Activated effector memory CD4-positive, alpha-beta T cell treated with anti-CD3 and anti-CD28 coated beads, Interleukin-2, amount 50 U/mL, for 16 hours (primary cell): Measurements from ENCODE around the gene TPRG1.
A peak's percentile ranks its signal among the peaks of the same experiment; 100 is the strongest.

Experiments
- DNase-seq: peaks from one replicate; pipeline ENCODE4 v3.0.0-alpha.2; 2020

The TPRG1 gene

GRCh38 chr3:189233225-189233858, 61.6 kb downstream of the TPRG1 start:
- DNase-seq = no peak

GRCh38 chr3:189235214-189235613, 63.4 kb downstream of the TPRG1 start:
- DNase-seq = no peak

- DNase-seq = no peak
Measured at GRCh38 chr3:189236352-189236751, 64.6 kb downstream of the TPRG1 start.

DNA sequence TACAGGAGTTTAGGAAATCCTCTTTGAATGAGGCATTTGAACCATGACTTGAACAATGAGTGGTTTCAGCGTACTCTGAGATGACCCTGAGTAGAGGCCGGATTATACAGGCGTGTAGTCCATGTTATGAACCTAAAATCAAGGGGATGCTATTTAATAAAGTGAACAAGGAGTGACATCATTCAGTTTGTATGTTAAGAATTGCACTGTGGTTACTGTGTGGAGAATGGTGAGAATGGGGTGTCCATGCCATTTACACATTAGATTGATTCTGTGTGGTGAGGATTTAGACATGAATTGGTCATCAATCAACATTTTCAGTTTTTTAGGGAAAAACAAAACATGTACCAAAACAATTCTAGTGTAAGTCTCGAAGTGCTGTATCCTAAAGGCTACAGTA, 65.8 kb downstream of the TPRG1 start:
- DNase-seq = no peak

- no peak for DNase-seq
Measured at GRCh38 chr3:189238071-189238470, 66.3 kb downstream of the TPRG1 start.

GRCh38 chr3:189239616-189240015, 67.8 kb downstream of the TPRG1 start:
- no peak for DNase-seq

DNA sequence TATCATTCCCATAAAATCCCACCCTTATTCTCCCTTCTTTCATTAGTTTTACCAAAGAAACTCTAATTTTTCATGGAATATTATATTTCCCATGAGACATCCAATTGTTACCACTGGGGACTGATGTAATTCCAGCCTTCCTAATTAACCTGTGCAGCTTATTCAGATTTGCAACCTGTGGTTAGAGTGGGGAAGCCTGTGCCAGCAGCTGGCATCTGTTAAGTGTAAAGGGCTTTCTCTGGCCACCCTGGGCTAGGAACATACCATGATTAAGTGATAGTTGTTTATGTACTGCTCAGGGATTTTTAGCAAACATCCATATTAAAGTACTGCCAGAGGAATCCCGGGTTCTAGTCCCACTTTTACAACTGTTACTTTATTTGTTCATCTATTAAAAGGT, 78.2 kb downstream of the TPRG1 start:
- no peak for DNase-seq

GRCh38 chr3:189258261-189258660, 86.5 kb downstream of the TPRG1 start:
- DNase-seq = no peak

- DNase-seq = no peak
Measured at GRCh38 chr3:189260556-189261493, 89.1 kb downstream of the TPRG1 start.

- no peak for DNase-seq
Measured at GRCh38 chr3:189262746-189263145, 91.0 kb downstream of the TPRG1 start.

- DNase-seq = no peak
Measured at GRCh38 chr3:189267981-189268613, 96.3 kb downstream of the TPRG1 start.

GRCh38 chr3:189269365-189269764, 97.6 kb downstream of the TPRG1 start:
- no peak for DNase-seq

- peak; percentile 66 for DNase-seq
Measured at GRCh38 chr3:189270248-189270832, 98.6 kb downstream of the TPRG1 start.

- DNase-seq = no peak
Measured at GRCh38 chr3:189272500-189273119, 100.8 kb downstream of the TPRG1 start.

GRCh38 chr3:189273736-189274135, 102.0 kb downstream of the TPRG1 start:
- DNase-seq = no peak

DNA sequence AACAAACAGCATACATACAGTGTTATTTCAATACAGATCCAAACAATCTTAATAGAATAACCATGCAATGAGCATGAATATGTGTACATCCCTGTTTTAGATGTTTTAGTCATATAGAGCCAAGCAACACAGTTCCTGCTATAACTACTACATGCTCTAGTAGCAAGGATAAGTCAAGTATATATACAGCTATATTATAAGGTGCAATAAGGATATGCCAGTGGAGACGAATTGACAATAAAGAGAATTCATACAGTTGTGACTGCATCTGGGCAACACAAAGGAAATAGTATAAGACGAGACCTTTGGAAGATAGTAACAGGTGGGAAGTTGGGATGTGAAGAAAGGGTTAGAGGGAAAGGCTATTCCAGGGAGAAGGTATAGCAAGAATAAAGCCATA, 103.4 kb downstream of the TPRG1 start:
- no peak for DNase-seq

DNA sequence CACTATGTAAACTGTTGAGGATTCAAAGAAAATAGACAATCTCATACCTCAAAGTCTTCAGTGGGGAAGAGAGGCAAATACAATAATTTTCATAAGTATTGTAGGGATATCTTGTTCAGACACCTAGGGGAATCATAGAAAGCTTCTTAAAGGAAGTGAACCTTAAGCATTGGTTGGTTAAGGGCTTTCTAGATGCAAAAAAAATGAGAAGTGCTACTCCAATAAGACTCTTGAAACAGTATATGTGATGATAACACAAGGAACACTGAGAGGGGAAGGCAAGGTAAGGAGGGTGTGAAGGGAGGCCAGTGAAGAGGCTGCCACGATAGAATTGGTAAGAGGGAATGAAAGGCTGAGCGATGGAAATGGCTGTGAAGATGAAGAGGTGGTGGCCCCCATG, 104.1 kb downstream of the TPRG1 start:
- no peak for DNase-seq

DNA sequence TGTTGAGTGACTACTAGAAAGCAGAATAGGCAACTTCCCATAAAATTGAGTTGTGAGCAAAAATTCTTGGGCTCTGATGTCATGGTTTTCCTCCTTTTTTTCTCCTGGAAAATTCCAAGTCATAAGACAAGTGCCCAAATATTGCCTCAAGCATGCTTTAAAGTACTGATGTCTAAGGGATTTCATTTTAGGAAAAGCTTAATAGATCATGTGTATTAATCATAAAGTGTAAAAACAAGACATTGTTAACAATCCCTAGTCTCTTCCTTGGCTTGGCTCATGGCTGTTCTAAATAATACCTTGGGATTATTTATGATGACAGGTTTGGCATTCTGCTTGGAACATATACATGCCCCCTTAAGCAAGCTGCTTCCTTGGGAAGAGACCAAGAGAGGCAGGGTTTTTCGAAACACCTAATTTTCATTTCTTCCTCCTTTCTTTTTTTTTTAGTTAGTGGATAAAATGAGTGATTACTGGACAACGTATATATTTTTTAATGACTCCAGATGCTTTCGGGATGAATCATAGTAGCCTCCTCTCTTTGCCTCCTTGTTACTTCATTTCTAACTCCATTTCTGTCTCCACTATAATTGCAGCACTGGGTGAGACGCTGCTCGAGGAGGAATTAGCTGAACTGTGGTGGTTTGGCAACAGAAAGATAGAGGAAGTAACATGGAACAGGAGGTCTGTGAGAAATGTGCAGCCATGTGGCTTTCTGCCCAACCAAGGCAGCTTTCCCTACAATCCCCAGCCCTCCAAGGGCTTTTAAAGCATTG, 104.9 kb downstream of the TPRG1 start:
- DNase-seq = no peak

- DNase-seq = no peak
Measured at GRCh38 chr3:189277711-189278110, 105.9 kb downstream of the TPRG1 start.

DNA sequence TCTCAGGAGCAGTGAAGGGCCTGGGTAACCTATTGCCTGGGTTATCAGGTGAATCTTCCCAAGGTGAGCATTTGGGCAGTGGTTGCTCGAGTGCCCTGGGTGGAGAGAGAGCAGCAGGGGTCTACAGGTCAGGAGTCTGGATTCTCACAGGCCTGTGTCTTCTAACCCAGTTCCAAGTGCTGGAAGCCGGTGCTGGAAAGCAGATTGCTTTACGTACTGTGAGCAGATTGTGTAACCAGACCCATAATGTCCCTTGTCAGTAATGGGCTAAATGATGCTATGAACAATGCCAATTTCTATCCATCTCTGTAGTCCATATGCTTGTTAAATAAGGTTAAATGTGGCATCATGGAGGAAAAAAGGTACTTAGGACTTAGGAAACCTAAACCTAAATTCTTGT, 106.5 kb downstream of the TPRG1 start:
- DNase-seq = no peak

- DNase-seq = no peak
Measured at GRCh38 chr3:189282189-189282588, 110.4 kb downstream of the TPRG1 start.

DNA sequence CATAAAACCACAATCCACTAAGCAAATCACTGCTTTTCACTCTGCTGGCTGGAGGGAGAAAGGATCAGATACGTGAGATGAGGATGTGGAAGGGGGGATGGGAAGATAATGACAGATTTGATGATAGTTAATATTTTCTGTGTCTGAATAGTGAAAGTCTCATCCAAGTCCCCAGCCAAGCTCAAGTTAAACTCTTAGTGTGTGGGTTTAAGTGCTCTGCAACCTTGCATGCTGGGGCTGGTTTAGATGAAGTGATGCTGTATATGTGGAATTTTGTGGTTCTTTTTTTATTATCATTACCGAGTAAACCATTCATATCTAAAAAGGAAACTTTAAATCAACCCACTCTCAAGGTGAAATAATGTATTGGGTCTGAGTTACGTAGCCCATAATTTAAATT, 111.0 kb downstream of the TPRG1 start:
- DNase-seq = no peak
